Measurements from ENCODE around the gene SFSWAP. TPM values are rescaled to one million over a fixed set of nuclear protein-coding genes. Genes with fewer than 3 reads are reported as not detected.

Gene SFSWAP
- total RNA-seq, 1 donor from 2014 or later, result 83.3 TPM

DNA sequence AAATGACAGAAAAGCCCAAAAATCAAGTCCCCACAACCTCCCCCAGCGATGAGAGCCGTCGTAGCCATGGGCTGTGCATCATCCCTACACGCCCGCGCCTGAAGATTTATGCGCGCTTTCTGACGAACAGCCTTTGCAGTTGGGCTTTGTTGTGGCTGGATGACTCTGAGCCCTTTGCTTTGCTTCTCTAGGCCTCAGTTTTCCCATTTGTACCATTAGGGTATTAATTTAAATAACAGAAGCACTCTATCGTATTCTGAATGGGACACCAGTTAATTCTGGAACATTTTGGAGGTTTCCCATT lies 24.2 kb downstream of the SFSWAP start:
- H3K9me3 Mint-ChIP-seq, result no peaks in the 10 kb centered on the region
- H3K27me3 Mint-ChIP-seq (ENCODE audit: low read depth), result no peaks in the 10 kb centered on the region
- H3K27ac Mint-ChIP-seq (ENCODE audit: unreplicated experiment), result no peak overlapping the region
- H3K36me3 Mint-ChIP-seq (ENCODE audit: low read depth), result peaks cover 19% of the 10 kb centered on the region
- no peak overlapping the region for H3K4me3 Mint-ChIP-seq
- no peak for DNase-seq (ENCODE audit: low read depth, low spot score)
- peaks cover 21% of the 10 kb centered on the region for H3K4me1 Mint-ChIP-seq
- TF ChIP-seq, protein P1, sequence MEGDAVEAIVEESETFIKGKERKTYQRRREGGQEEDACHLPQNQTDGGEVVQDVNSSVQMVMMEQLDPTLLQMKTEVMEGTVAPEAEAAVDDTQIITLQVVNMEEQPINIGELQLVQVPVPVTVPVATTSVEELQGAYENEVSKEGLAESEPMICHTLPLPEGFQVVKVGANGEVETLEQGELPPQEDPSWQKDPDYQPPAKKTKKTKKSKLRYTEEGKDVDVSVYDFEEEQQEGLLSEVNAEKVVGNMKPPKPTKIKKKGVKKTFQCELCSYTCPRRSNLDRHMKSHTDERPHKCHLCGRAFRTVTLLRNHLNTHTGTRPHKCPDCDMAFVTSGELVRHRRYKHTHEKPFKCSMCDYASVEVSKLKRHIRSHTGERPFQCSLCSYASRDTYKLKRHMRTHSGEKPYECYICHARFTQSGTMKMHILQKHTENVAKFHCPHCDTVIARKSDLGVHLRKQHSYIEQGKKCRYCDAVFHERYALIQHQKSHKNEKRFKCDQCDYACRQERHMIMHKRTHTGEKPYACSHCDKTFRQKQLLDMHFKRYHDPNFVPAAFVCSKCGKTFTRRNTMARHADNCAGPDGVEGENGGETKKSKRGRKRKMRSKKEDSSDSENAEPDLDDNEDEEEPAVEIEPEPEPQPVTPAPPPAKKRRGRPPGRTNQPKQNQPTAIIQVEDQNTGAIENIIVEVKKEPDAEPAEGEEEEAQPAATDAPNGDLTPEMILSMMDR (conservative IDR thresholded peaks at IDR 0.05), result no peak

DNA sequence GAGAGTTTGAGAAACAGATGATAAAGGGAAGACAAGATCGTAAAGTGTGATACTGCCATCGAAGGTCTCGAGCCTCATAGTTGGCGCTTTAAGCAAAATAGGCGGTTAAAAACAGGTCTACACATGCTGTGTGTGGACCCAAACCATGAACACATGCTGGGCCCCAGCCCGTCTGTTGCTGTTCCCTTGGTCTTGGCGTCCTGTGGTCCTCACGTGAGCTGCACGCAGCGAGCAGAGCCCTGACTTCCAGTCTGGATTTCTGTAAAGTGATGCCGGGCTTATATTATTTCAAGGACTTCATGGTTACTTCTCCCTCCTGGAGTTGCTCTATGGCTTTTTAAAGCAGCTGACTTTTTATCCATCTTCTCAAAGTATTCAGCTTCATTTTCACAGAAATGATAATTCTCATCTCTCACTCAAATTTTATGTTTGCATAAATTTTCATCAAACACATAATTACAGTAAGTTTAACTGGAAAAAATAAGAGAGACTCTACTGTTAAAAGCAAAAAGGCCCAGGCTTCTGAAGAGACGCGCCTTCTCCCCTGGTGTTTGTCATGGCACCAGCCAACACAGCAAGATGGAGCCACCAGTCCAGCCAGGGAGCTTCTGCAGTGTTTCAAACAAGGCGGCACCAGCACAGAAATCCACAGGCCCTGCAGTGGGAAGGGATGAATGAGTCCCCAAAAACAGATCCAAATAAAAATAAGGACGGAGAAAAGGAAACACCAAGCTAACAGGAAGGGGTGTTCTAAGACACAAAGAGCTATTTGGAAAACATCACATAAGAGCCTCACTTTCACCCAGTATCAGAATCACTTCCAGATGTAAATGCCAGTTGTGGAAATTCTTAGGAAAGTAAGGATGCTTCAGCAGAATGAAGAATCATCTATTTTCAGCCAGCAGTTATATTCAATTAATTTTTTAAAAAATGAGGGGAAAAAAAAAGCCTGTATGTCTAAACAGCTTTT lies 24.9 kb downstream of the SFSWAP start:
- H3K36me3 Mint-ChIP-seq (ENCODE audit: low read depth), result peaks cover 24% of the 10 kb centered on the region

DNA sequence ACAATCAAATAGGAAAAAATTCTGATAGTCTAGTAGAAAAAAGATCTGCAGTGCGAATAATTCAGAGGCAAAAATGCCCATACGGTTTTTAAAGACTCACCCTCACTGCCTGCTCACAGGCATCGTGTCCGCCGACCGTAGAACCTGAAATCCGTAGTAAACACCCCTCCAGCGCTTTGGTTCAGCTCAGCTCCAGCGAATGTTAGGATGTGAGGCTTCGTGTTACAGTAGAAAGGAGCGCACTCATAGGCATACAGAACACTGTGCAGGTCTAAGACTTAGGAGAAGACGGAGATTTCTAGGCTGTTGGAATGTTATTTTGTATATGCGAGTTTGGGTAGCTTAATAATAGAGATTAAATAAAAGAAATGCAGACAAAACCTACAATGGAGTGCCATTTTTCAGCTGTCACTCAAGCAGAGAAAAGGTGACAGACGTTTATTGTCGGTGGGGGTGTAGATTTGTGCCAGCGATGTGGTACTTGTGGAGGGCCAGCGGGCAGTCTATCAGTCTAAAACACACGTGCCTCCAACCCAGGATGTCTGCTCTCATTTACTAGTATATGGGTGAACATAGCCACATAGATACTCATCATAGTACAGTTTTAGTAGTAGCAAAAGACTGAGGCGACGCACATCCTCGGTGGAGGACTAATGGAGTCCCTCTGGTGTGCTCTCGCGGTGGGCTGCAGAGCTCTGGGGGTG lies 25.7 kb downstream of the SFSWAP start:
- H3K4me3 Mint-ChIP-seq, result no peak overlapping the region
- no peaks in the 10 kb centered on the region for H3K27me3 Mint-ChIP-seq (ENCODE audit: low read depth)
- H3K27ac Mint-ChIP-seq (ENCODE audit: unreplicated experiment), result peak overlapping the region; percentile 6
- DNase-seq (ENCODE audit: low read depth, low spot score), result no peak
- H3K36me3 Mint-ChIP-seq (ENCODE audit: low read depth), result peaks cover 20% of the 10 kb centered on the region
- TF ChIP-seq, protein P1 (conservative IDR thresholded peaks at IDR 0.05), result no peak
- H3K4me1 Mint-ChIP-seq, result peaks cover 21% of the 10 kb centered on the region
- peaks cover under 1% of the 10 kb centered on the region for H3K9me3 Mint-ChIP-seq

More for the DNA sequence above, 24.9 kb downstream of the SFSWAP start:
- H3K4me1 Mint-ChIP-seq, result peaks cover 21% of the 10 kb centered on the region
- DNase-seq (ENCODE audit: low read depth, low spot score), result no peak
- no peak overlapping the region for H3K4me3 Mint-ChIP-seq
- H3K9me3 Mint-ChIP-seq, result no peaks in the 10 kb centered on the region
- TF ChIP-seq, protein P1 (conservative IDR thresholded peaks at IDR 0.05), result no peak
- H3K27me3 Mint-ChIP-seq (ENCODE audit: low read depth), result no peaks in the 10 kb centered on the region
- peak overlapping the region; percentile 47 for H3K27ac Mint-ChIP-seq (ENCODE audit: unreplicated experiment)

DNA sequence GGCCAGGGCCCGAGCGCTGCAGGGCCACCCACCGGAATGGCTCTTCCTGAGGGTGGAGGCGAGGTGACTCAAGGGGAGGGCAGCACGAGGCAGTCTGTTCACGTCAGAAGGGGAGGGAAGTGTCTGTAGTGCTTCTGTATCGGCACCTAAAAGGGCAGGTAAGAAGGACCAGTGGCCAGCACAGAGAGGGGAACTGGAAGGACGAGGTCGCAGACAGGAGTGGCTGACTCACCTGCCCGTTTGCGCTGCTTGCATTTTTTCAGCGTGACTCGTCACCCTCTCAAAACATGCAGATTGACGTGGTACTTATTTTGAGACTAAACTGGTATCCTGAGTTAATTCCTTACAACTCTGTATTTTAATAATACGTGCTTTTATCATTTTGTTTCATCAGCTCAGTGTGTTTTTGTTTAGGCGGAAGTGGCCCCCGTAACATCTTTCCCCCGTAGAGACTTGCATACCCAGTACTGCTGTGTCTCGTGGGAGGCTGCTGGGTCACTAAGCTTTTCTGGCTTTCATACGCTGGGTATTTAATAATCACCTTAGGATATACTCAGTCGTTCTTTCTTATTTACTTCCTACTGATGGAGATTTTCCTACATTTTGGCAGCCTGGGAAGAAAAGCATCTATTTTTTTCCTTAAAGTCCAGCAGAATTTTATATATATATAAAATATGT lies 26.4 kb downstream of the SFSWAP start:
- Mint-ChIP-seq H3K27me3 (ENCODE audit: low read depth) (no peaks in the 10 kb centered on the region), H3K27ac (ENCODE audit: unreplicated experiment) (peak overlapping the region; percentile 6), H3K4me3 (no peak overlapping the region), H3K36me3 (ENCODE audit: low read depth) (peaks cover 26% of the 10 kb centered on the region), H3K4me1 (peaks cover 21% of the 10 kb centered on the region), H3K9me3 (peaks cover 4% of the 10 kb centered on the region)
- TF ChIP-seq, protein P1 (conservative IDR thresholded peaks at IDR 0.05), result no peak
- DNase-seq (ENCODE audit: low read depth, low spot score), result no peak

DNA sequence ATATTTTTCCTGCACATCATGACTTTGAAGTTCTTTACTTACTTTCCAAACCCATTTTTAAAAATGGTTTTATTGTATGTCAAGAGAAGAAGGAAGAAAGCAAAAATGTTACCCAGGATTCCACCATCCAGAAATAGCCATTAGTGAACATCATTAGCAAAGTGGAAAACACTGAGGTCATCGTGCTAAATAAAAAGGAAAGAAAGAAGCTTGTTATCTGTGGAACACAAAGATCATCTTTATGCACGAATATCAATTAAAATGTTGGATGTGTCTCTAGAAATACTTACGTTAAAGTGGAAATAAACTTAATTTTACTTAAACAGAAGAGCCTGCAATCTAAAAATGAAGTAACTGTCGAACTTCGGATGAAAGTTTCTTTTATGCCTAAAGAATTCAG lies 27.3 kb downstream of the SFSWAP start:
- Mint-ChIP-seq H3K36me3 (ENCODE audit: low read depth) (peaks cover 34% of the 10 kb centered on the region), H3K27me3 (ENCODE audit: low read depth) (no peaks in the 10 kb centered on the region), H3K9me3 (peaks cover 8% of the 10 kb centered on the region), H3K4me3 (peak overlapping the region; percentile 7), H3K27ac (ENCODE audit: unreplicated experiment) (no peak overlapping the region), H3K4me1 (peaks cover 21% of the 10 kb centered on the region)
- TF ChIP-seq, protein P1 (conservative IDR thresholded peaks at IDR 0.05), result no peak
- DNase-seq (ENCODE audit: low read depth, low spot score), result no peak

Data from neural crest cell (in vitro differentiated cells).